Stomach (tissue), 9 donors: ENCODE measurements around the gene RETREG1. TPM values are rescaled to one million over a fixed set of nuclear protein-coding genes. Genes with fewer than 3 reads are reported as not detected.

Source experiments
- DNase-seq, 2 donors: peaks; one replicate each; pipeline versions ENCODE4 v3.0.0 to v3.0.0-alpha.2; 2013 to 2019
- H3K27ac ChIP-seq, 5 donors: fragments of 200-600 bp in 4 of 5; sonication (generic) in 4 of 5; one replicate each; pipeline ENCODE4 v1.5.1; 2013 to 2019; ENCODE audit warnings: mild to moderate bottlenecking in 1 of 5, moderate library complexity in 1 of 5
- H3K27me3 ChIP-seq, 3 donors: fragments of 200-600 bp; sonication (generic); one replicate each; pipeline ENCODE4 v1.5.1; 2017 to 2019; ENCODE audit warnings: mixed run types in 1 of 3
- H3K36me3 ChIP-seq, 4 donors: fragments of 200-600 bp; sonication (generic); 1 replicate in 3 of 4; 2 replicates in 1 of 4; pipeline ENCODE4 v1.5.1; 2016 to 2019
- H3K4me1 ChIP-seq, 4 donors: fragments of 200-600 bp; sonication (generic); one replicate each; pipeline ENCODE4 v1.5.1; 2016 to 2019
- H3K4me3 ChIP-seq, 4 donors: fragments of 200-600 bp; sonication (generic) in 3 of 4; one replicate each; pipeline ENCODE4 v1.5.1; 2016 to 2019; ENCODE audit warnings: mild to moderate bottlenecking in 1 of 4
- H3K9me3 ChIP-seq, 4 donors: fragments of 200-600 bp; sonication (generic); one replicate each; pipeline ENCODE4 v1.5.1; 2016 to 2019
- EP300 ChIP-seq: sonication (generic); formaldehyde crosslinking; IDR thresholded peaks from one replicate; pipeline ENCODE4 v1.6.1; 2017; ENCODE audit warnings: antibody characterized with exemption
- POLR2A ChIP-seq, 4 donors: fragments of 450-650 bp; IDR thresholded peaks; one replicate each; pipeline ENCODE4 v1.6.1; 2016; ENCODE audit warnings: antibody characterized with exemption in 4 of 4, control low read depth in 2 of 4, mild to moderate bottlenecking in 1 of 4, moderate library complexity in 1 of 4
- POLR2AphosphoS5 ChIP-seq, 3 donors: sonication (generic); formaldehyde crosslinking; IDR thresholded peaks; one replicate each; pipeline ENCODE4 v1.6.1; 2016; ENCODE audit warnings: antibody characterized with exemption in 3 of 3
- WGBS, 5 donors: extraction: QIAGEN DNeasy Blood & Tissue Kit in 3 of 5; methylation state at CpG; one replicate each; pipeline versions ENCODE4 v1.1.5 to v1.1.7; 2013 to 2018; 5-methylcytosine and 5-hydroxymethylcytosine counted together
- intact Hi-C: fragments of 100-400 bp; cut with DNase I; formaldehyde crosslinking; loops from one replicate; pipeline ENCODE4 v1.15.1; 2023; ENCODE audit warnings: low total_unique reads
- polyA plus RNA-seq, 3 donors: library from polyadenylated mRNA; stranded (reverse); fragments of 200-250 nt; gene quantifications; one replicate each; pipeline ENCODE4 v1.2.3, GENCODE V29; 2013
- total RNA-seq, 5 donors: library from RNA; depleted of rRNA; stranded (reverse); fragments of >200 nt; gene quantifications; one replicate each; pipeline versions ENCODE4 v1.1.0 to v1.2.3, GENCODE V29; 2014 to 2016
- TF ChIP-seq, protein P1 (sequence below), 7 experiments: fragments of 450-650 bp in 4 of 7; fragments of 200-600 bp in 3 of 7; sonication (generic) in 3 of 7; IDR thresholded peaks; one replicate each; pipeline ENCODE4 v1.5.1; 2016 to 2019; ENCODE audit warnings: antibody characterized with exemption in 7 of 7, control low read depth in 2 of 7, mild to moderate bottlenecking in 1 of 7
- donor health status: healthy with polysubstance abuse.
- donor health status: Bipolar disorder and iron deficiency.
- donor health status: healthy.

The RETREG1 gene
- total and polyA plus RNA-seq, 8 donors: 7.1 to 71.2 (median 23.9) TPM

DNA sequence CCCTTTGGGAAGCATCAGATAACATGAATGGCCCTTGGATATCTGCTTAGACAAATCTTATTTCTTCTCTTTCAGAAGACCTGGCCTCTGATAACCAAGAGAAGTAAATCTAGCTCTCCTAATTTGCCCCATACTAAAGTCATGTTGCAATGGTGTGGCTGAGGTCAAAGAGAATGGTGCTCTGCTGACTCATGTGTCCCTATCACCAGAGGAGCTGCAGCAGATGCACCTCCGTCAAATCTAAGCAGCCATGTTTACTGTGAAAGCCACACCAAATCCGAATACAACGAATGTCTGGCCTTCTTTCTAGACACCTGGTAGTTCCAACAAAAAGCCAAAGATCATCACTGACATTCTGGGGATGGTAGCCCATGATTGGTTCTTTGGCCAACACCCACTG is 23.2 kb downstream of the RETREG1 start:
- TF ChIP-seq POLR2AphosphoS5 (IDR thresholded peaks at IDR 0.05) (no peak), POLR2A (IDR thresholded peaks at IDR 0.05) (no peak)
- TF ChIP-seq, protein P1, sequence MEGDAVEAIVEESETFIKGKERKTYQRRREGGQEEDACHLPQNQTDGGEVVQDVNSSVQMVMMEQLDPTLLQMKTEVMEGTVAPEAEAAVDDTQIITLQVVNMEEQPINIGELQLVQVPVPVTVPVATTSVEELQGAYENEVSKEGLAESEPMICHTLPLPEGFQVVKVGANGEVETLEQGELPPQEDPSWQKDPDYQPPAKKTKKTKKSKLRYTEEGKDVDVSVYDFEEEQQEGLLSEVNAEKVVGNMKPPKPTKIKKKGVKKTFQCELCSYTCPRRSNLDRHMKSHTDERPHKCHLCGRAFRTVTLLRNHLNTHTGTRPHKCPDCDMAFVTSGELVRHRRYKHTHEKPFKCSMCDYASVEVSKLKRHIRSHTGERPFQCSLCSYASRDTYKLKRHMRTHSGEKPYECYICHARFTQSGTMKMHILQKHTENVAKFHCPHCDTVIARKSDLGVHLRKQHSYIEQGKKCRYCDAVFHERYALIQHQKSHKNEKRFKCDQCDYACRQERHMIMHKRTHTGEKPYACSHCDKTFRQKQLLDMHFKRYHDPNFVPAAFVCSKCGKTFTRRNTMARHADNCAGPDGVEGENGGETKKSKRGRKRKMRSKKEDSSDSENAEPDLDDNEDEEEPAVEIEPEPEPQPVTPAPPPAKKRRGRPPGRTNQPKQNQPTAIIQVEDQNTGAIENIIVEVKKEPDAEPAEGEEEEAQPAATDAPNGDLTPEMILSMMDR (IDR thresholded peaks at IDR 0.05): no peak

GRCh38 chr5:16593013-16593412 is 23.8 kb downstream of the RETREG1 start:
- Histone ChIP-seq H3K9me3 (no peaks in the 10 kb centered on the region), H3K36me3 (no peaks in the 10 kb centered on the region), H3K27ac (no peak overlapping the region), H3K27me3 (no peaks in the 10 kb centered on the region), H3K4me3 (no peak overlapping the region), H3K4me1 (peaks cover 0 to 13% (median 6%) of the 10 kb centered on the region in 4 donors)
- no peak for TF ChIP-seq POLR2A (IDR thresholded peaks at IDR 0.05)
- TF ChIP-seq EP300: no peak
- TF ChIP-seq, protein P1 (IDR thresholded peaks at IDR 0.05): no peak
- no peak for TF ChIP-seq POLR2AphosphoS5 (IDR thresholded peaks at IDR 0.05)
- DNase-seq: no peak
- WGBS, 5 donors: 73 to 85% (median 80%) methylated on average over 4 of the region's 4 CpGs
- intact Hi-C loops: no loop called here

More for the DNA sequence above, 23.2 kb downstream of the RETREG1 start:
- Histone ChIP-seq H3K27ac (no peak overlapping the region), H3K9me3 (no peaks in the 10 kb centered on the region), H3K36me3 (no peaks in the 10 kb centered on the region), H3K4me1 (peaks cover 0 to 10% (median 4%) of the 10 kb centered on the region in 4 donors), H3K27me3 (no peaks in the 10 kb centered on the region), H3K4me3 (no peak overlapping the region)
- intact Hi-C loops: no loop called here
- 69 to 94% (median 89%) methylated on average over 3 of the region's 3 CpGs for WGBS, 5 donors
- DNase-seq: no peak

DNA sequence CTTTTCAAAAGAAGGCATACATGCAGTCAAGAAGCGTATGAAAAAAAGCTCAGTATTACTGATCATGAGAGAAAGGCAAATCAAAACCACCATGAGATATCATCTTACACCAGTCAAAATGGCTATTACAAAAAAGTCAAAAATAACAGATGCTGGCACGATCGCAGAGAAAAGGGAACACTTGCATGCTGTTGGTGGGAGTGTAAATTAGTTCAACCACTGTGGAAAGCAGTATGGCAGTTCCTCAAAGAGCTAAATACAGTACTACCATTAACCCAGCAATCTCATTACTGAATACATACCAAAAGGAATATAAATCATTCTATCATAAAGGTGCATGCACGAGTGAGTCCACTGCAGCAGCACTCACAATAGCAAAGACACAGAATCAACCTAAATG is 24.5 kb downstream of the RETREG1 start:
- DNase-seq: no peak
- Histone ChIP-seq H3K4me1 (peaks cover 0 to 13% (median 6%) of the 10 kb centered on the region in 4 donors), H3K27me3 (no peaks in the 10 kb centered on the region), H3K9me3 (no peaks in the 10 kb centered on the region), H3K27ac (no peak overlapping the region), H3K4me3 (no peak overlapping the region), H3K36me3 (no peaks in the 10 kb centered on the region)
- intact Hi-C loops: no loop called here
- 87 to 93% (median 89%) methylated on average over 4 of the region's 4 CpGs for WGBS, 5 donors
- TF ChIP-seq, protein P1 (IDR thresholded peaks at IDR 0.05): no peak
- TF ChIP-seq POLR2AphosphoS5 (IDR thresholded peaks at IDR 0.05) (no peak), POLR2A (IDR thresholded peaks at IDR 0.05) (no peak), EP300 (no peak)

DNA sequence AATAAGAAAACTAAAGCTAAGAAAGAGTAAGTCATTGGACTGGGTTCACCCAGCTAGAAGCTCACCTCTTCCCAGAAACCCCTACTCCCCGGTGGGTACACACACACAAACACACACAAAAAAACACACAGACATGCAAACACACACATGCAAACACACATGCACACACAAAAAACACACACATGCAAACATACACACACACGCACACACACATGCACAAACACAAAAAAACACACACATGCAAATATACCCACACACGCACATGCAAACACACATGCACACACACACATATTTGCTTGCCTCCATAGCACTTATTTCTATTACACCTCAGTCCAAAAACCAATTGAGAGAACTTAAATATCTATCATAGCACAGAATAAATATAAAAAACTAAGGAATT is 26.1 kb downstream of the RETREG1 start:
- WGBS, 5 donors: 93 to 98% (median 96%) methylated on average over 3 of the region's 3 CpGs
- TF ChIP-seq POLR2AphosphoS5 (IDR thresholded peaks at IDR 0.05) (no peak), EP300 (no peak), POLR2A (IDR thresholded peaks at IDR 0.05) (no peak)
- TF ChIP-seq, protein P1 (IDR thresholded peaks at IDR 0.05): no peak
- no peaks in the 10 kb centered on the region for H3K36me3 ChIP-seq
- H3K27me3 ChIP-seq: no peaks in the 10 kb centered on the region
- peaks cover 0 to 13% (median 6%) of the 10 kb centered on the region in 4 donors for H3K4me1 ChIP-seq
- intact Hi-C loops: no loop called here
- DNase-seq: no peak
- no peaks in the 10 kb centered on the region for H3K9me3 ChIP-seq
- H3K27ac ChIP-seq: no peak overlapping the region
- H3K4me3 ChIP-seq: no peak overlapping the region
